HEK293 (cell line): ENCODE data around the gene NDUFAF5.

Source experiments
- CTCF ChIA-PET: fragments of 350-600 bp; formaldehyde crosslinking; extraction: SDS; loops from one replicate; lab custom pipeline; 2021; ENCODE audit warnings: antibody characterized with exemption; lab: Yijun Ruan, JAX
- POLR2A ChIA-PET: fragments of 300-600 bp; formaldehyde crosslinking; extraction: SDS; loops from one replicate; lab custom pipeline; 2020; ENCODE audit warnings: antibody characterized with exemption, inconsistent platforms; lab: Yijun Ruan, JAX
- H3K27ac ChIP-seq: fragments of 200-500 bp; sonication (Bioruptor generic); 2 replicates; pipeline ENCODE4 v1.5.1; 2014; ENCODE audit warnings: low read depth, low read length, control low read depth, inconsistent platforms; ENCODE audit errors: extremely low read depth
- H3K36me3 ChIP-seq, 2 experiments: fragments of 200-500 bp in 1 of 2; sonication (Bioruptor generic) in 1 of 2; 1 replicate in 1 of 2; 2 replicates in 1 of 2; pipeline ENCODE4 v1.5.1; 2014 to 2017; ENCODE audit warnings: inconsistent platforms in 2 of 2, low read length in 2 of 2; ENCODE audit not compliant: control insufficient read depth in 2 of 2, insufficient read depth in 1 of 2
- H3K4me1 ChIP-seq: fragments of 200-500 bp; sonication (Bioruptor generic); 2 replicates; pipeline ENCODE4 v1.5.1; 2014; ENCODE audit warnings: mild to moderate bottlenecking, low read length, inconsistent platforms; ENCODE audit not compliant: control insufficient read depth, insufficient read depth
- H3K4me3 ChIP-seq: 2 replicates; pipeline ENCODE4 v1.5.1; 2011; ENCODE audit warnings: low read depth, mild to moderate bottlenecking, control low read depth, low read length, moderate library complexity
- H3K9me3 ChIP-seq: fragments of 200-500 bp; sonication (Bioruptor generic); 2 replicates; pipeline ENCODE4 v1.5.1; 2014; ENCODE audit warnings: low read depth, low read length, inconsistent platforms; ENCODE audit not compliant: control insufficient read depth, insufficient read depth
- HOXD13 ChIP-seq: sonication (generic); formaldehyde crosslinking; IDR thresholded peaks from 2 replicates; pipeline ENCODE4 v1.8.0; 2022; ENCODE audit warnings: missing genetic modification reagents, borderline replicate concordance
- KLF10 ChIP-seq: fragments of 450-650 bp; IDR thresholded peaks from 2 replicates; pipeline ENCODE4 v1.5.1; 2018; ENCODE audit warnings: missing biosample characterization, mild to moderate bottlenecking, missing genetic modification characterization
- KLF17 ChIP-seq: fragments of 450-650 bp; formaldehyde crosslinking; IDR thresholded peaks from 2 replicates; pipeline ENCODE4 v1.5.1; 2016; ENCODE audit warnings: missing biosample characterization, missing genetic modification characterization
- KLF8 ChIP-seq: fragments of 450-650 bp; formaldehyde crosslinking; IDR thresholded peaks from 2 replicates; pipeline ENCODE4 v1.5.1; 2016; ENCODE audit warnings: missing biosample characterization, missing genetic modification characterization
- MEIS1 ChIP-seq: sonication (generic); formaldehyde crosslinking; IDR thresholded peaks from 2 replicates; pipeline ENCODE4 v1.8.1; 2022; ENCODE audit warnings: missing genetic modification reagents, mild to moderate bottlenecking, borderline replicate concordance
- OVOL3 ChIP-seq: fragments of 450-650 bp; formaldehyde crosslinking; IDR thresholded peaks from 2 replicates; pipeline ENCODE4 v1.5.1; 2016; ENCODE audit warnings: missing biosample characterization, missing genetic modification characterization
- PATZ1 ChIP-seq: fragments of 450-650 bp; formaldehyde crosslinking; IDR thresholded peaks from 2 replicates; pipeline ENCODE4 v1.5.1; 2016; ENCODE audit warnings: missing biosample characterization, missing genetic modification characterization
- SP3 ChIP-seq: fragments of 450-650 bp; formaldehyde crosslinking; IDR thresholded peaks from 2 replicates; pipeline ENCODE4 v1.5.1; 2016; ENCODE audit warnings: missing biosample characterization, missing genetic modification characterization
- TCF7L2 ChIP-seq: IDR thresholded peaks from 2 replicates; pipeline ENCODE4 v1.6.1; 2011; ENCODE audit warnings: low read depth, mild to moderate bottlenecking, inconsistent platforms, low read length, moderate library complexity, borderline replicate concordance
- ZBTB6 ChIP-seq: fragments of 450-650 bp; formaldehyde crosslinking; IDR thresholded peaks from 2 replicates; pipeline ENCODE4 v1.5.1; 2017; ENCODE audit warnings: missing biosample characterization, missing genetic modification characterization
- ZBTB7A ChIP-seq: fragments of 450-650 bp; formaldehyde crosslinking; IDR thresholded peaks from 2 replicates; pipeline ENCODE4 v1.5.1; 2016; ENCODE audit warnings: low read depth, missing biosample characterization, missing genetic modification characterization
- ZNF16 ChIP-seq: fragments of 450-650 bp; formaldehyde crosslinking; IDR thresholded peaks from 2 replicates; pipeline ENCODE4 v1.5.1; 2016; ENCODE audit warnings: low read depth, missing biosample characterization, missing genetic modification characterization
- ZNF18 ChIP-seq: fragments of 450-650 bp; formaldehyde crosslinking; IDR thresholded peaks from 2 replicates; pipeline ENCODE4 v1.5.1; 2016; ENCODE audit warnings: missing biosample characterization, missing genetic modification characterization
- ZNF214 ChIP-seq: fragments of 450-650 bp; formaldehyde crosslinking; IDR thresholded peaks from 2 replicates; pipeline ENCODE4 v1.5.1; 2017; ENCODE audit warnings: missing biosample characterization, mild to moderate bottlenecking, missing genetic modification characterization, borderline replicate concordance
- ZNF221 ChIP-seq: fragments of 450-650 bp; formaldehyde crosslinking; IDR thresholded peaks from 2 replicates; pipeline ENCODE4 v1.5.1; 2017; ENCODE audit warnings: missing biosample characterization, missing genetic modification characterization, borderline replicate concordance
- ZNF266 ChIP-seq: fragments of 450-650 bp; formaldehyde crosslinking; IDR thresholded peaks from 2 replicates; pipeline ENCODE4 v1.5.1; 2016; ENCODE audit warnings: missing biosample characterization, missing genetic modification characterization, low read depth
- ZNF302 ChIP-seq: fragments of 450-650 bp; formaldehyde crosslinking; IDR thresholded peaks from 2 replicates; pipeline ENCODE4 v1.5.1; 2016; ENCODE audit warnings: missing biosample characterization, missing genetic modification characterization, low read depth
- ZNF341 ChIP-seq: fragments of 450-650 bp; formaldehyde crosslinking; IDR thresholded peaks from 2 replicates; pipeline ENCODE4; 2016; ENCODE audit warnings: low read depth, missing biosample characterization, missing genetic modification characterization
- ZNF350 ChIP-seq: fragments of 450-650 bp; formaldehyde crosslinking; IDR thresholded peaks from 2 replicates; pipeline ENCODE4 v1.5.0; 2017; ENCODE audit warnings: missing biosample characterization, mild to moderate bottlenecking, missing genetic modification characterization
- ZNF585B ChIP-seq: fragments of 450-650 bp; formaldehyde crosslinking; IDR thresholded peaks from 2 replicates; pipeline ENCODE4 v1.5.1; 2016; ENCODE audit warnings: missing biosample characterization, missing genetic modification characterization
- ZNF596 ChIP-seq: fragments of 450-650 bp; IDR thresholded peaks from 2 replicates; pipeline ENCODE4 v1.5.0; 2018; ENCODE audit warnings: missing biosample characterization, mild to moderate bottlenecking, missing genetic modification characterization, moderate library complexity
- ZNF610 ChIP-seq: fragments of 450-650 bp; formaldehyde crosslinking; IDR thresholded peaks from 2 replicates; pipeline ENCODE4 v1.5.1; 2016; ENCODE audit warnings: missing biosample characterization, missing genetic modification characterization, borderline replicate concordance
- ZNF645 ChIP-seq: fragments of 450-650 bp; formaldehyde crosslinking; IDR thresholded peaks from 2 replicates; pipeline ENCODE4; 2016; ENCODE audit warnings: missing biosample characterization, missing genetic modification characterization
- ZNF654 ChIP-seq: fragments of 450-650 bp; formaldehyde crosslinking; IDR thresholded peaks from 2 replicates; pipeline ENCODE4 v1.5.1; 2016; ENCODE audit warnings: low read depth, missing biosample characterization, missing genetic modification characterization
- ZNF677 ChIP-seq: fragments of 450-650 bp; IDR thresholded peaks from 2 replicates; pipeline ENCODE4 v1.5.0; 2018; ENCODE audit warnings: missing biosample characterization, mild to moderate bottlenecking, missing genetic modification characterization, moderate library complexity
- ZNF785 ChIP-seq: fragments of 450-650 bp; formaldehyde crosslinking; IDR thresholded peaks from 2 replicates; pipeline ENCODE4 v1.5.1; 2016; ENCODE audit warnings: missing biosample characterization, missing genetic modification characterization

Gene NDUFAF5

GRCh38 chr20:13790708-13791107 lies 5.9 kb downstream of the NDUFAF5 start:
- Histone ChIP-seq H3K27ac (no peak overlapping the region), H3K9me3 (no peaks in the 10 kb centered on the region), H3K36me3 (peaks cover 30 to 89% of the 10 kb centered on the region in 2 experiments), H3K4me1 (no peaks in the 10 kb centered on the region), H3K4me3 (no peak overlapping the region)
- POLR2A ChIA-PET, result no interaction called here
- CTCF ChIA-PET, result interaction anchor here (0.7 to 1.4 kb wide), 2 partner anchors 19 to 356 kb away, joined by 3 to 4 read pairs; no protein-coding TSS in a partner anchor
- TF ChIP-seq ZBTB7A (tag by site-specific recombination), result no peak
- no peak for TF ChIP-seq ZNF596 (tag by site-specific recombination)
- no peak for TF ChIP-seq ZNF645
- TF ChIP-seq ZNF221, result no peak
- no peak for TF ChIP-seq ZNF341 (tag by site-specific recombination)
- no peak for TF ChIP-seq ZNF16 (tag by site-specific recombination)
- TF ChIP-seq ZNF214 (tag by site-specific recombination), result no peak
- no peak for TF ChIP-seq TCF7L2
- no peak for TF ChIP-seq ZNF654 (tag by site-specific recombination)
- no peak for TF ChIP-seq KLF10
- TF ChIP-seq, all 188 proteins: peak for 0

- Histone ChIP-seq H3K36me3 (peaks cover 41 to 96% of the 10 kb centered on the region in 2 experiments), H3K27ac (no peak overlapping the region), H3K4me3 (no peak overlapping the region), H3K4me1 (no peaks in the 10 kb centered on the region), H3K9me3 (no peaks in the 10 kb centered on the region)
- POLR2A ChIA-PET, result no interaction called here
- CTCF ChIA-PET, result interaction anchor here (0.5 to 0.7 kb wide), 2 partner anchors 355 to 573 kb away, joined by 4 to 5 read pairs; no protein-coding TSS in a partner anchor
- TF ChIP-seq OVOL3 (no peak), ZNF610 (tag by site-specific recombination) (no peak), ZBTB6 (tag by site-specific recombination) (no peak), KLF17 (tag by site-specific recombination) (no peak), SP3 (tag by site-specific recombination) (no peak), ZNF302 (tag by site-specific recombination) (no peak), ZNF677 (no peak), PATZ1 (tag by site-specific recombination) (no peak), HOXD13 (CRISPR knock-in tag) (no peak), MEIS1 (CRISPR knock-in tag) (no peak), ZNF785 (no peak), ZNF585B (tag by site-specific recombination) (no peak), ZNF18 (tag by site-specific recombination) (no peak), KLF8 (tag by site-specific recombination) (no peak), ZNF350 (tag by site-specific recombination) (no peak), ZNF266 (tag by site-specific recombination) (no peak)
These were observed 7.0 kb downstream of the NDUFAF5 start for GRCh38 chr20:13791540-13792459.
